GM23338 (cell line): ENCODE measurements around the gene ST6GALNAC4. TPM values are rescaled to one million over a fixed set of nuclear protein-coding genes. Genes with fewer than 3 reads are reported as not detected.

Experiments used
- ATAC-seq: fragments of 200-7000 bp; cut with Tn5 transposase; 3 replicates; pipeline ENCODE4 v1.9.1; 2020
- DNase-seq: peaks from one replicate; pipeline ENCODE4 v3.0.0-alpha.2; 2015; ENCODE audit warnings: low spot score
- H2AFZ ChIP-seq: fragments of 200-600 bp; sonication (generic); 2 replicates; pipeline ENCODE4 v1.8.0; 2016; ENCODE audit warnings: antibody characterized with exemption, mild to moderate bottlenecking, moderate library complexity
- H3F3A ChIP-seq: fragments of 200-600 bp; sonication (generic); replicated peaks from 2 replicates; pipeline ENCODE4 v1.8.0; 2017; ENCODE audit warnings: antibody characterized with exemption, mixed run types, low read depth
- H3K27ac ChIP-seq: fragments of 200-600 bp; sonication (generic); 2 replicates; pipeline ENCODE4 v1.6.1; 2016; ENCODE audit warnings: low read depth
- H3K27me3 ChIP-seq: fragments of 200-600 bp; sonication (generic); 2 replicates; pipeline ENCODE4 v1.8.0; 2016; ENCODE audit warnings: mild to moderate bottlenecking, mixed run types, moderate library complexity; ENCODE audit not compliant: insufficient read depth
- H3K36me3 ChIP-seq: fragments of 200-600 bp; sonication (generic); 2 replicates; pipeline ENCODE4 v1.8.0; 2016; ENCODE audit warnings: mild to moderate bottlenecking; ENCODE audit not compliant: insufficient read depth
- H3K4me1 ChIP-seq: fragments of 200-600 bp; sonication (generic); 2 replicates; pipeline ENCODE4 v1.8.0; 2016; ENCODE audit warnings: mild to moderate bottlenecking, moderate library complexity; ENCODE audit not compliant: insufficient read depth
- H3K4me2 ChIP-seq: fragments of 200-600 bp; sonication (generic); 2 replicates; pipeline ENCODE4 v1.7.1; 2017; ENCODE audit warnings: mixed run types
- H3K4me3 ChIP-seq: fragments of 200-600 bp; sonication (generic); 2 replicates; pipeline ENCODE4 v1.6.1; 2016; ENCODE audit warnings: mixed run types
- H3K79me2 ChIP-seq: fragments of 200-600 bp; sonication (generic); replicated peaks from 2 replicates; pipeline ENCODE4 v1.8.0; 2017; ENCODE audit warnings: mild to moderate bottlenecking; ENCODE audit not compliant: insufficient read depth
- H3K9me2 ChIP-seq: fragments of 200-600 bp; sonication (generic); 2 replicates; pipeline ENCODE4 v1.8.0; 2017; ENCODE audit not compliant: insufficient read depth
- H4K20me1 ChIP-seq: fragments of 200-600 bp; sonication (generic); replicated peaks from 2 replicates; pipeline ENCODE4 v1.8.0; 2017; ENCODE audit warnings: mild to moderate bottlenecking; ENCODE audit not compliant: insufficient read depth
- H3K27ac Mint-ChIP-seq: 2 replicates; pipeline ENCODE4 v1.8.0; 2020; ENCODE audit warnings: inconsistent platforms, mild to moderate bottlenecking, moderate library complexity, mixed read lengths
- H3K27me3 Mint-ChIP-seq: 3 replicates; pipeline ENCODE4 v1.8.0; 2022; ENCODE audit warnings: low read depth, mild to moderate bottlenecking, moderate library complexity, mixed read lengths, inconsistent platforms; ENCODE audit not compliant: insufficient read depth, poor library complexity
- H3K36me3 Mint-ChIP-seq: 3 replicates; pipeline ENCODE4 v1.8.0; 2021; ENCODE audit warnings: low read depth, mild to moderate bottlenecking, inconsistent platforms, moderate library complexity, mixed read lengths
- H3K4me1 Mint-ChIP-seq: 3 replicates; pipeline ENCODE4 v1.8.0; 2020; ENCODE audit warnings: mild to moderate bottlenecking, inconsistent platforms, mixed read lengths
- H3K4me3 Mint-ChIP-seq: 3 replicates; pipeline ENCODE4 v1.8.0; 2021; ENCODE audit warnings: moderate library complexity, mild to moderate bottlenecking, inconsistent platforms, mixed read lengths
- H3K9me3 Mint-ChIP-seq: 3 replicates; pipeline ENCODE4 v1.8.0; 2020; ENCODE audit warnings: moderate library complexity, mild to moderate bottlenecking, inconsistent platforms, mixed read lengths
- CREB1 ChIP-seq: fragments of 250-450 bp; sonication (Bioruptor Pico); IDR thresholded peaks from 2 replicates; pipeline ENCODE4 v1.5.0; 2020; ENCODE audit warnings: low read depth, mild to moderate bottlenecking, moderate library complexity
- EZH2 ChIP-seq: fragments of 200-600 bp; sonication (generic); IDR thresholded peaks from one replicate; pipeline ENCODE4 v1.8.0; 2017; ENCODE audit warnings: antibody characterized with exemption, mild to moderate bottlenecking, low read depth; ENCODE audit not compliant: unreplicated experiment
- EZH2phosphoT487 ChIP-seq: fragments of 200-600 bp; sonication (generic); IDR thresholded peaks from one replicate; pipeline ENCODE4 v1.8.1; 2018; ENCODE audit warnings: antibody characterized with exemption; ENCODE audit not compliant: unreplicated experiment
- JUNB ChIP-seq: IDR thresholded peaks from one replicate; pipeline ENCODE4 v1.6.1; 2016; ENCODE audit warnings: antibody characterized with exemption; ENCODE audit not compliant: unreplicated experiment
- NANOG ChIP-seq: IDR thresholded peaks from 2 replicates; pipeline ENCODE4 v1.6.1; 2016; ENCODE audit warnings: antibody characterized with exemption, borderline replicate concordance
- STAT1 ChIP-seq: IDR thresholded peaks from one replicate; pipeline ENCODE4 v1.6.1; 2016; ENCODE audit warnings: antibody characterized with exemption; ENCODE audit not compliant: unreplicated experiment
- ZNF114 ChIP-seq: fragments of 250-450 bp; sonication (Bioruptor Pico); IDR thresholded peaks from 2 replicates; pipeline ENCODE4 v1.5.0; 2020; ENCODE audit warnings: mild to moderate bottlenecking, moderate library complexity
- ZNF331 ChIP-seq: fragments of 250-450 bp; sonication (Bioruptor Pico); IDR thresholded peaks from 2 replicates; pipeline ENCODE4 v1.5.0; 2020; ENCODE audit warnings: low read depth, mild to moderate bottlenecking, moderate library complexity
- polyA plus RNA-seq: library from polyadenylated mRNA; unstranded; fragments of >200 nt; fragmentation: Nextera tagmentation; extraction: Ambion mirVana; gene quantifications from 2 replicates; pipeline ENCODE4 v1.2.1, GENCODE V29; 2016
- total RNA-seq: library from RNA; depleted of rRNA; stranded (reverse); fragments of >200 nt; shearing (Covaris generic); gene quantifications from 2 replicates; pipeline ENCODE4 v1.2.3, GENCODE V29; 2014
- TF ChIP-seq, protein P1 (sequence below), 2 experiments: fragments of 200-600 bp in 1 of 2; sonication (generic) in 1 of 2; conservative IDR thresholded peaks; 2 replicates each; pipeline versions ENCODE4 v1.5.1 to v1.6.1; 2016 to 2017; ENCODE audit warnings: antibody characterized with exemption in 2 of 2, low read depth in 2 of 2, mild to moderate bottlenecking in 2 of 2, moderate library complexity in 1 of 2
- TF ChIP-seq, protein P2 (sequence below): IDR thresholded peaks from 2 replicates; pipeline ENCODE4 v1.6.1; 2016; ENCODE audit warnings: antibody characterized with exemption
- TF ChIP-seq, protein P3 (sequence below): IDR thresholded peaks from one replicate; pipeline ENCODE4 v1.6.1; 2018; ENCODE audit warnings: antibody characterized with exemption; ENCODE audit not compliant: unreplicated experiment

The ST6GALNAC4 gene
- total and polyA plus RNA-seq, 2 experiments from 2014 or later, result 8.1 to 35.3 TPM

DNA sequence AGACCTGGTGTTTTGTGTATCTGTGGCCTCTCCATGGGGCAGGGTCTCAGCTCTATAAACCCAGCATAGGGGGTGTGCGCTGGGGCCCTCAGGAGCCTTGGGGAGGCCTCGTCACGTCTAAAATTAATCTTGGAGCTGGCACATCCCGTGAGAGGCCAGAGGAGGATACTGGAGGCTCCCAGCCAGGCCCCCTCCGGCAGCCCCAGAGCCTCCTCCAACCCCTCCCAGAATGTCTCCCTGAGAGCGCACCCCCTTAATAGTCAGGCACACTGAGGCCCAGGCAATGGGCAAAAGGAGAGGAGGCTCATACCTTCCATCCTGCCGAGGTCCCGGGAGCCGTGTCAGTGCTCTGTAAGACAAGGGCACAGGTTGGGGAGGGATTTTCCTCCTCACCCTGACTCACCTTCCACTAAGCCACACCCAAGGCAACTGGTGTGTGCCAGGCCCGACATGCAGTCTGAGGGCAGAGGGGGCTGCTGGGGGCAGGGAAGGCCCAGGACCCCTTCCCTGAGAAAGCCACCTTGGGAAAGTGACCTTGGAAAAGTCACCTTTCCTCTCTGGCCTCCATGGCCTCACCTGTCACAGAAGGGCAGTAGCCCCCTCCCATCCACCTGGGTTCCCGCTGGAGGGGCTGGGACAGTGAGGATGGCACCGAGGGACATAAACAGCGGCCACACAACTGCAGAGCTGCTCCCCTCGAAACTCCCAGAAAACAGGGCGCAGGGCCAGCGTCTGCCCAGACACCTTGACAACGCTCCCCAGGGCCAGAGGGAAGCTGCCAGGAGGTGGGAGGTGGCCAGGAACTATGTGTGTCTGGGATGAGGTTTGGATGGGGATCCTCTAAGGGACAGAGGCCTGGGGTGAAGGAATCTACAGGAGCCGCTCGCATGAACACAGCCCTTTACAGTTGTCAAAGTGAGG lies 42.3 kb downstream of the ST6GALNAC4 start:
- Mint-ChIP-seq H3K27me3 (peaks cover 29% of the 10 kb centered on the region), H3K36me3 (no peaks in the 10 kb centered on the region), H3K4me3 (no peak overlapping the region; the same call in 2 of the 3 replicates), H3K4me1 (peaks cover 10% of the 10 kb centered on the region; the same call in 2 of the 3 replicates), H3K27ac (no peak overlapping the region), H3K9me3 (no peaks in the 10 kb centered on the region)
- Histone ChIP-seq H3K4me1 (peaks cover 5% of the 10 kb centered on the region), H3K27me3 (0 out of 2 replicates have a peak, but pooled peaks cover 6% of the 10 kb centered on the region), H3K36me3 (no peaks in the 10 kb centered on the region), H3K4me2 (no peak overlapping the region), H3K27ac (no peak overlapping the region), H2AFZ (no peak overlapping the region), H4K20me1 (no peaks in the 10 kb centered on the region), H3F3A (peaks cover 16% of the 10 kb centered on the region; the same call in 1 of the 2 replicates), H3K4me3 (no peak overlapping the region), H3K9me2 (no peaks in the 10 kb centered on the region), H3K79me2 (no peaks in the 10 kb centered on the region)
- DNase-seq, result no peak
- TF ChIP-seq STAT1, result no peak
- TF ChIP-seq, protein P1, sequence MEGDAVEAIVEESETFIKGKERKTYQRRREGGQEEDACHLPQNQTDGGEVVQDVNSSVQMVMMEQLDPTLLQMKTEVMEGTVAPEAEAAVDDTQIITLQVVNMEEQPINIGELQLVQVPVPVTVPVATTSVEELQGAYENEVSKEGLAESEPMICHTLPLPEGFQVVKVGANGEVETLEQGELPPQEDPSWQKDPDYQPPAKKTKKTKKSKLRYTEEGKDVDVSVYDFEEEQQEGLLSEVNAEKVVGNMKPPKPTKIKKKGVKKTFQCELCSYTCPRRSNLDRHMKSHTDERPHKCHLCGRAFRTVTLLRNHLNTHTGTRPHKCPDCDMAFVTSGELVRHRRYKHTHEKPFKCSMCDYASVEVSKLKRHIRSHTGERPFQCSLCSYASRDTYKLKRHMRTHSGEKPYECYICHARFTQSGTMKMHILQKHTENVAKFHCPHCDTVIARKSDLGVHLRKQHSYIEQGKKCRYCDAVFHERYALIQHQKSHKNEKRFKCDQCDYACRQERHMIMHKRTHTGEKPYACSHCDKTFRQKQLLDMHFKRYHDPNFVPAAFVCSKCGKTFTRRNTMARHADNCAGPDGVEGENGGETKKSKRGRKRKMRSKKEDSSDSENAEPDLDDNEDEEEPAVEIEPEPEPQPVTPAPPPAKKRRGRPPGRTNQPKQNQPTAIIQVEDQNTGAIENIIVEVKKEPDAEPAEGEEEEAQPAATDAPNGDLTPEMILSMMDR (conservative IDR thresholded peaks at IDR 0.05; ENCODE audit: low read depth in 2 of 2), result no peak
- no peak for TF ChIP-seq NANOG
- ATAC-seq, result no peak

DNA sequence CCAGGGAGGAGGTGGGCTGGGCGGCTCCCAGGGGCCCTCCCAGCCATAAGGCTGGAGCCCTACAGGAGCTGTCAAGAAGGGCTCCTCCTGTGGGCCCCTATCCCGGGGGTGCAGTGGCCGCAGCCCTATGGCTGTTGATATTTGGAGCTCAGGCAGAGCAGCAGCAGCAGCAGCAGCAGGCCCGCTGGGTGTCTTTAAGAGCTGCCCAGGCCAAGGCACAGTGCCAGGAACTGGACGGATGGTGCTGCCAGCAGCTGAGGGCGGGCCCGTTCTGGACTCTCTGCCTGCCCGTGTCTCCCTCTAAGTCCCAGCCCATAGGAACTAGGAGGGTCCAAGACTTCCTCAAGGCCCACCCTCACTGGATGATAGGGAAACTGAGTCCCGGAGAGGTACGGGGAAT lies 43.0 kb downstream of the ST6GALNAC4 start:
- H3K4me1 Mint-ChIP-seq, result peaks cover 13% of the 10 kb centered on the region; the same call in 2 of the 3 replicates

DNA sequence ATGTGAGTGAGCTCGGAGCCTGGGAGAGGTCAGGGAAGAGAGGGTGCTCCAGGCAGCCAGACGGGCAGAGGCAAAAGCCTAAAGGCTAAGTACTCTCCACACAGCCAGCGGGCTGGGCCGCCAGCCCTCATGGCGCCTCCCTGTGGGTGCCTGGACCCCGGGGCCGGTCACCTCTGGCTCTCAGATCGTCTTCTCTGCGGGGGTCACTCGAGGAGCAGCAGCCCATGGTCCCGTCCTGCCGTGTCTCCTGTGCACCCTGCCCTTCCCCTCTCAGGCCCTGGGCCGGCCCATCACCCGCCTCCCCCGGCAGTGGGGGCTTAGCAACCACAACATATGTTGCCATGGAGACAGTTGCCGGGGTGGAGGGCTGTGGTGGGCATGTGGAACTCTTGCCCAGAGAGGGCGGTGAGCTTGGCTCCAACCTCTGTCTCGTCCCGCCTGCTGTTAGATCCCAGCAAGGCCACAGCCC lies 43.6 kb downstream of the ST6GALNAC4 start:
- H3K9me3 Mint-ChIP-seq, result no peaks in the 10 kb centered on the region
- Histone ChIP-seq H3K36me3 (no peaks in the 10 kb centered on the region), H3K9me2 (no peaks in the 10 kb centered on the region), H3K27ac (no peak overlapping the region), H3K4me1 (peaks cover 5% of the 10 kb centered on the region), H3K4me3 (no peak overlapping the region), H2AFZ (no peak overlapping the region), H3K4me2 (no peak overlapping the region), H3F3A (peaks cover 7% of the 10 kb centered on the region; the same call in 1 of the 2 replicates), H3K27me3 (0 out of 2 replicates have a peak, but pooled peaks cover 6% of the 10 kb centered on the region), H3K79me2 (no peaks in the 10 kb centered on the region), H4K20me1 (no peaks in the 10 kb centered on the region)
- no peaks in the 10 kb centered on the region for H3K36me3 Mint-ChIP-seq
- peaks cover 24% of the 10 kb centered on the region for H3K27me3 Mint-ChIP-seq
- DNase-seq, result no peak
- H3K4me1 Mint-ChIP-seq, result peaks cover 18% of the 10 kb centered on the region
- no peak for ATAC-seq
- H3K4me3 Mint-ChIP-seq, result no peak overlapping the region
- H3K27ac Mint-ChIP-seq, result no peak overlapping the region
- TF ChIP-seq CREB1 (CRISPR knock-in tag) (no peak), JUNB (no peak), EZH2 (no peak), NANOG (no peak), ZNF114 (CRISPR knock-in tag) (no peak), EZH2phosphoT487 (no peak), STAT1 (no peak)
- TF ChIP-seq, protein P2, sequence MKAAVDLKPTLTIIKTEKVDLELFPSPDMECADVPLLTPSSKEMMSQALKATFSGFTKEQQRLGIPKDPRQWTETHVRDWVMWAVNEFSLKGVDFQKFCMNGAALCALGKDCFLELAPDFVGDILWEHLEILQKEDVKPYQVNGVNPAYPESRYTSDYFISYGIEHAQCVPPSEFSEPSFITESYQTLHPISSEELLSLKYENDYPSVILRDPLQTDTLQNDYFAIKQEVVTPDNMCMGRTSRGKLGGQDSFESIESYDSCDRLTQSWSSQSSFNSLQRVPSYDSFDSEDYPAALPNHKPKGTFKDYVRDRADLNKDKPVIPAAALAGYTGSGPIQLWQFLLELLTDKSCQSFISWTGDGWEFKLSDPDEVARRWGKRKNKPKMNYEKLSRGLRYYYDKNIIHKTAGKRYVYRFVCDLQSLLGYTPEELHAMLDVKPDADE, result no peak
- TF ChIP-seq, protein P3, sequence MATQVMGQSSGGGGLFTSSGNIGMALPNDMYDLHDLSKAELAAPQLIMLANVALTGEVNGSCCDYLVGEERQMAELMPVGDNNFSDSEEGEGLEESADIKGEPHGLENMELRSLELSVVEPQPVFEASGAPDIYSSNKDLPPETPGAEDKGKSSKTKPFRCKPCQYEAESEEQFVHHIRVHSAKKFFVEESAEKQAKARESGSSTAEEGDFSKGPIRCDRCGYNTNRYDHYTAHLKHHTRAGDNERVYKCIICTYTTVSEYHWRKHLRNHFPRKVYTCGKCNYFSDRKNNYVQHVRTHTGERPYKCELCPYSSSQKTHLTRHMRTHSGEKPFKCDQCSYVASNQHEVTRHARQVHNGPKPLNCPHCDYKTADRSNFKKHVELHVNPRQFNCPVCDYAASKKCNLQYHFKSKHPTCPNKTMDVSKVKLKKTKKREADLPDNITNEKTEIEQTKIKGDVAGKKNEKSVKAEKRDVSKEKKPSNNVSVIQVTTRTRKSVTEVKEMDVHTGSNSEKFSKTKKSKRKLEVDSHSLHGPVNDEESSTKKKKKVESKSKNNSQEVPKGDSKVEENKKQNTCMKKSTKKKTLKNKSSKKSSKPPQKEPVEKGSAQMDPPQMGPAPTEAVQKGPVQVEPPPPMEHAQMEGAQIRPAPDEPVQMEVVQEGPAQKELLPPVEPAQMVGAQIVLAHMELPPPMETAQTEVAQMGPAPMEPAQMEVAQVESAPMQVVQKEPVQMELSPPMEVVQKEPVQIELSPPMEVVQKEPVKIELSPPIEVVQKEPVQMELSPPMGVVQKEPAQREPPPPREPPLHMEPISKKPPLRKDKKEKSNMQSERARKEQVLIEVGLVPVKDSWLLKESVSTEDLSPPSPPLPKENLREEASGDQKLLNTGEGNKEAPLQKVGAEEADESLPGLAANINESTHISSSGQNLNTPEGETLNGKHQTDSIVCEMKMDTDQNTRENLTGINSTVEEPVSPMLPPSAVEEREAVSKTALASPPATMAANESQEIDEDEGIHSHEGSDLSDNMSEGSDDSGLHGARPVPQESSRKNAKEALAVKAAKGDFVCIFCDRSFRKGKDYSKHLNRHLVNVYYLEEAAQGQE, result no peak

More for the DNA sequence above, 43.0 kb downstream of the ST6GALNAC4 start:
- Histone ChIP-seq H3K79me2 (no peaks in the 10 kb centered on the region), H3K36me3 (no peaks in the 10 kb centered on the region), H3K9me2 (no peaks in the 10 kb centered on the region), H3F3A (peaks cover 14% of the 10 kb centered on the region; the same call in 1 of the 2 replicates), H2AFZ (no peak overlapping the region), H3K27me3 (0 out of 2 replicates have a peak, but pooled peaks cover 6% of the 10 kb centered on the region), H3K4me1 (peaks cover 5% of the 10 kb centered on the region), H4K20me1 (no peaks in the 10 kb centered on the region), H3K4me3 (no peak overlapping the region), H3K27ac (no peak overlapping the region), H3K4me2 (no peak overlapping the region)
- no peaks in the 10 kb centered on the region for H3K36me3 Mint-ChIP-seq
- H3K9me3 Mint-ChIP-seq, result no peaks in the 10 kb centered on the region
- H3K4me3 Mint-ChIP-seq, result no peak overlapping the region; the same call in 2 of the 3 replicates
- DNase-seq, result no peak
- peaks cover 28% of the 10 kb centered on the region for H3K27me3 Mint-ChIP-seq
- TF ChIP-seq CREB1 (CRISPR knock-in tag) (no peak), ZNF114 (CRISPR knock-in tag) (no peak), EZH2phosphoT487 (no peak), EZH2 (no peak), ZNF331 (no peak)
- H3K27ac Mint-ChIP-seq, result no peak overlapping the region
- ATAC-seq, result no peak
